CD4-positive, alpha-beta T cell treated with Interleukin-4 for 1 hour (primary cell): ENCODE results near the gene BCKDHB.

Experiments
- DNase-seq, 2 donors: peaks; one replicate each; pipeline ENCODE4 v3.0.0-alpha.2; 2020 to 2022

The BCKDHB gene

GRCh38 chr6:80271074-80271473, 164.6 kb downstream of the BCKDHB start:
- no peak for DNase-seq

- no peak for DNase-seq
Observed at GRCh38 chr6:80272988-80273387, 166.5 kb downstream of the BCKDHB start.

GRCh38 chr6:80276861-80277260, 170.4 kb downstream of the BCKDHB start:
- no peak for DNase-seq

- no peak for DNase-seq
Observed at GRCh38 chr6:80277501-80277900, 171.0 kb downstream of the BCKDHB start.

GRCh38 chr6:80280262-80281010, 174.0 kb downstream of the BCKDHB start:
- DNase-seq = no peak

- no peak for DNase-seq
Observed at GRCh38 chr6:80282913-80283554, 176.6 kb downstream of the BCKDHB start.

- DNase-seq = no peak
Observed at GRCh38 chr6:80287112-80287511, 180.6 kb downstream of the BCKDHB start.

- DNase-seq = no peak
Observed at GRCh38 chr6:80287607-80288006, 181.1 kb downstream of the BCKDHB start.

- DNase-seq = no peak
Observed at GRCh38 chr6:80289727-80290126, 183.3 kb downstream of the BCKDHB start.

GRCh38 chr6:80294531-80294930, 188.1 kb downstream of the BCKDHB start:
- DNase-seq = peak in 1 of 2 donors; percentile 2

- DNase-seq = no peak
Observed at GRCh38 chr6:80302716-80303115, 196.2 kb downstream of the BCKDHB start.

- no peak for DNase-seq
Observed at GRCh38 chr6:80304014-80304413, 197.5 kb downstream of the BCKDHB start.

- DNase-seq = no peak
Observed at GRCh38 chr6:80314531-80314930, 208.1 kb downstream of the BCKDHB start.

GRCh38 chr6:80316686-80317231, 210.3 kb downstream of the BCKDHB start:
- no peak for DNase-seq

- no peak for DNase-seq
Observed at GRCh38 chr6:80319196-80319595, 212.7 kb downstream of the BCKDHB start.

GRCh38 chr6:80321011-80321410, 214.5 kb downstream of the BCKDHB start:
- DNase-seq = no peak

- DNase-seq = no peak
Observed at GRCh38 chr6:80325742-80326141, 219.3 kb downstream of the BCKDHB start.

GRCh38 chr6:80328652-80329051, 222.2 kb downstream of the BCKDHB start:
- DNase-seq = no peak

- DNase-seq = no peak
Observed at GRCh38 chr6:80329496-80329895, 223.0 kb downstream of the BCKDHB start.

- DNase-seq = no peak
Observed at GRCh38 chr6:80330961-80331360, 224.5 kb downstream of the BCKDHB start.

- no peak for DNase-seq
Observed at GRCh38 chr6:80331522-80331921, 225.1 kb downstream of the BCKDHB start.

- DNase-seq = no peak
Observed at GRCh38 chr6:80331974-80332373, 225.5 kb downstream of the BCKDHB start.

- no peak for DNase-seq
Observed at GRCh38 chr6:80333342-80333741, 226.9 kb downstream of the BCKDHB start.

GRCh38 chr6:80335121-80335531, 228.7 kb downstream of the BCKDHB start:
- DNase-seq = no peak
